ENCODE measurements around the gene ICAM1.

The ICAM1 gene

GRCh38 chr19:10328558-10329429, 57.9 kb downstream of the ICAM1 start:
- DNase-seq, result no peak

- DNase-seq, result no peak
Measured at GRCh38 chr19:10329555-10329954, 58.6 kb downstream of the ICAM1 start.

DNA sequence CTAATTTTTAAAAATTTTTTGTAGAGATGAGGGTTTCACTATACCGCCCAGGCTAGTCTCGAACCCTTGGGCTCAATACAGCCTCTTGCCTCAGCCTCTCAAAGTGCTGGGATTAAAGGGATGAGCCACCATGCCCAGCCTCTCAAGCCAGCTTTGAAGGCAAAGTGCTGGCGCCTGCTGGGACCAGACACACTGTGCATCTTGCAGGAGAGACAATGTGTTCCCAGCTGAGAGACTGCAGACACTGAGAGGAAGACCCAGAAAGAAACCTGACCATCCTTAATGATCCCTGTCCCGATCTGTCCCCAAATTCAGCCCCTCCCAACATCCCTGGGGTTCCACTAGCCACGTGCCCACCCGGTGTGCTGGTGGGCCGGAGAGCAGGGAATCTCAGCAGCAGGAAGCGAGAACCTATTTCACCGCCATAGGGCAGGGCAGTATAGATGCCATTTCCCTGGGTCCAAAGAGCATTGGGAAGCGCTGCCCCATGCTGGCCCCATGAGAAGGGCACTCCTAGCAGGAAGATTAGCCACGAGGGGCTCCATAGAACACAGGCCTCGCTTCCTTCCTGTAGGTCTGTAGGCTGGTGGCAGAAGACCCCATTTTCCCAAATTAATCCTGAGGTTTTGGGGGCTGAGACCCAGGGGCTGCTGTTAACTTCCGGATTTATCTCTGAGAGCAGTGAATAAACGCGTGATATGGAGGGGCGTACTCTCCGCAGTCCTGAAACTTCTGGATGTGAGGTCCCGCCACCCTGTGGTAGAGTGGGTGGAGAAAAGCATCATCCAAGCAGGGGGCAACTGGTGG, 61.4 kb downstream of the ICAM1 start:
- DNase-seq, result no peak

DNA sequence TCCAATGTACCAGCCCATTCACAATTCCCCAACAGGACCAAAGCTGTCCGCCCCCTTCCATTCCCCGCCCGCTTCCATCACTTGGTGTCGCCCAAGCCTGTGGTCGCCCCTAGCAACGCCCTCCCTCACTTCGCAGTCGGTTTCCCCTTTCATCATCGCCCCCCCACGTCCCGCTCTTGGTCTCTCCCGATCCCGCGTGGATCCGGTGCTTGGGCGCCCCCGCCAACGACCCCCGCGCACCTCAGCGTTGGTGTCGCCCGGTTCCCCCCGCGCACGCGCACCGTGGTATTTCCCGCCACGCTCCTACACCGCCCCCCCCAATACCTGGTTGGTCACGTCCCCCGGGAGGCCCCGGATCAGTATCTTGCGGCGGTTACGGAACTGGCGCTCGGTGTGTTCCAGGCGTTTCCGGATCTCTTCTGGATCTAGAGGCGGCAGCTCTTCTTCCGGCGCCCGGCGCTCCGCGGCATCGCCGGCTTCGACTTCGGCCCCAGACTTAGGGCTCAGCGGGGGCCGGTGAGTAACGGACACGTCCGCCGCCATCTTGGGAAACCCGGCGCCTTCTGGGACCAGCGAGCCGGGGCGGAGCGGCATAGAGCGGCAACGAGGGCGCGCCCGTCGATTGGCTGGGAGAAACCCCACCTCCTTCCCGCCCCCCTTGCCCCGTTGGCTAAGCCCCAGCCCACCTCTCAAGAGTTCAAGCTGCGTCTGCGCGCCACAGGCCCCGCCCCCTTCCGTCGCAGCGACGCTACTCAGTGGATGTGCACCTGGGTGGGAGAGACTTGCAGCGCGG, 62.2 kb downstream of the ICAM1 start, which contains the start of gene RAVER1:
RAVER1 (minus strand) TSS at position 565 of the 793 bp plus-strand sequence; CDS start at position 543, 22 bp downstream.
- peak; percentile 97 for DNase-seq

DNA sequence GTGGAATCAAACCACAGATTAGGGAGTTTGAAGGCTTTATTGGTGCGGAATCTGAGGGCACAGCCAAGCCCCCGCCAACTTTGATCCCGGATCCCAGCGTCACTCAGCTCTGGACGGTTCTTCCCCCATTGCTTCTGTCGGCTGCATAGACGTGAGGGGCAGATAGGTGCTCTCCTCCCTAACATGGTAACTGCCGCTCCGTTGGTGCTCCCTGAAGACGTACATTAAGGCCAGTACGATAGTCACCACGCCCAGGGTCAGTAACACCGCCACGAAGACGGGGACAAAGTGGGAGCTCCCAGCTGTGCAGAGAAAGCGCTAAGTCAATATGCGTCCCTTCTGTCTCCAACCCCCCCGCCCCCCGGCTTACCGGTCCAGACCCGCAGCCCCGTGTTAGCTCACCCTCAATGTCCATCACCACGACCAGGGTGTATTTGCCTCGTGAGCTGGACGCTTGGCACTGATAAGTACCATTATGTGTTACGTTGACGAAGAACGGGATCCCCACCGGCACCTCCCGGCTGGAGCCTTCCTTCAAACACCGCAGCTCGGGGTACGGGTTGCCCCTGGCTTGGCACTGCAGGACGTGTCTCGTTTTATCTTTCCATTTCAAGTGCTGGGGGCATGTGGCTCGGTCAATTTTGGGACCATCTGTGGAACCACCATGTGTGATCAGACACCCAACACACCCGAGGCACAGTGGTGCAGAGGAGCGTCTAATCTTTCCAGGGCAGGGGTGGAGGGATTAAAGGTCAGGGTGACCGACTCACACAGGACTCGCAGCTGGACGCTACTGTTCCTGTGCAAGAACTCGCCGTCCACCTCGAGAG, 63.1 kb downstream of the ICAM1 start:
- no peak for DNase-seq

DNA sequence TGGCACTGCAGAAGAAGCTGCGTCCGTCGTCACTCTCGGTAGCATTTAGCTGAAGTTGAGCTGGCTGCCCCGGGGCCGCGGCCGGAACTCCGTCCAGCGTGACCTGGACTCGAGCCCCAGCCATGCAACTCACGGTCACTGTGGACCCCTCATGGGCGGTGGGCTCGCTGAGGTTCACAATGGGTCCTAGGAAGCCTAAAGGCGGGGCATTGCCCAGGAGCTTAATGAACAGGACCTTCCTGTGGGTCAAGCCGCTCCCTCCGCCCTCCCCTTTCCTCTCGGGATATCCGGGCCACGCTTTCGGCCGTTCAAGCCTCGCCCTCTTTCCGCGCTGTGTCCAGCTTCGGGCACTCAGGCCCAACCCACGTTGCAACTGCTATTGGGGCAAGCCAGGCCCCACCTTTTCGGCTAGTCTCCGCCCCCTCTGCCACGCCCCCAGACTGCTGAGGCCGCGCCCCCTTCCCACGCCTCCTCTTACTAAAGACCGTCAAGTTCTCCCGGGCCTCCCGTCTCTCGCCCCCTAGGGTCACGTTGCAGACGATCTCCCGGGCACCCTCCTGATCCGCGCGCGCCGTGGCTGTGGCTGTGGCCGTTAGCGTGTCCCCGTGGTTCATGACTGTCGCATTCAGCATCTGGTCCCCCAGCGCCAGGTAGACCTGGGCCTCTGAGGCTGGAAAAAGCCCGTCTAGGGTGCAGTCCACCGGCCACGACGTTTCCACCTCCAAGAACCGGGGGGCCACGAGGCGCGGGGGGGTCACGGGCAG, 63.9 kb downstream of the ICAM1 start:
- DNase-seq, result peak; percentile 48 to 66

- no peak for DNase-seq
Measured at GRCh38 chr19:10335352-10335985, 64.5 kb downstream of the ICAM1 start.
